Endothelial cell of umbilical vein (primary cell): ENCODE data around the gene SNAPC4. TPM values are rescaled to one million over a fixed set of nuclear protein-coding genes. Genes with fewer than 3 reads are reported as not detected.

Experiments
- BruUV-seq: library from RNA; stranded (reverse); fragments of 400-500 nt; replicated peaks from 2 replicates; lab custom pipeline; 2021; lab: Mats Ljungman, UMichigan
- CTCF ChIA-PET: fragments of 300-600, 350-600 bp; sonication (Branson Sonifier 250); formaldehyde crosslinking; loops from one replicate; lab custom pipeline; 2021; ENCODE audit warnings: antibody characterized with exemption, inconsistent platforms; lab: Charles Lee
- POLR2A ChIA-PET: fragments of 300-600, 350-600 bp; sonication (Branson Sonifier 250); formaldehyde crosslinking; loops from one replicate; lab custom pipeline; 2021; ENCODE audit warnings: antibody characterized with exemption, inconsistent platforms; lab: Charles Lee
- DNase-seq: peaks from one replicate; pipeline ENCODE4 v3.0.0-alpha.2; 2011; ENCODE audit warnings: low read depth, low spot score
- FAIRE-seq: peaks from 2 replicates; lab custom pipeline; 2011; peaks lifted over from hg19 to GRCh38; lab: Jason Lieb, UNC
- H2AFZ ChIP-seq: 2 replicates; pipeline ENCODE4 v1.6.0; 2012; ENCODE audit warnings: low read depth, low read length, control low read depth, inconsistent platforms
- H3K27ac ChIP-seq: 2 replicates; pipeline ENCODE4 v1.5.1; 2011; ENCODE audit warnings: low read depth, mild to moderate bottlenecking, control low read depth, low read length, moderate library complexity; ENCODE audit not compliant: insufficient read depth
- H3K27me3 ChIP-seq, 2 experiments: 2 replicates each; pipeline versions ENCODE4 v1.6.0 to v1.6.1; 2011; ENCODE audit warnings: low read length in 2 of 2, mixed read lengths in 1 of 2; ENCODE audit not compliant: control insufficient read depth in 2 of 2, insufficient read depth in 2 of 2
- H3K36me3 ChIP-seq, 2 experiments: 2 replicates in 1 of 2; 3 replicates in 1 of 2; pipeline ENCODE4 v1.5.1; 2011; ENCODE audit warnings: low read length in 2 of 2, mild to moderate bottlenecking in 1 of 2, moderate library complexity in 1 of 2; ENCODE audit not compliant: control insufficient read depth in 2 of 2, insufficient read depth in 2 of 2; ENCODE audit errors: extremely low read depth in 1 of 2
- H3K4me1 ChIP-seq: 3 replicates; pipeline ENCODE4 v1.5.1; 2011; ENCODE audit warnings: mild to moderate bottlenecking, low read length; ENCODE audit not compliant: control insufficient read depth, insufficient read depth; ENCODE audit errors: extremely low read depth
- H3K4me2 ChIP-seq: 2 replicates; pipeline ENCODE4 v1.6.1; 2011; ENCODE audit warnings: low read length, control low read depth, mixed read lengths; ENCODE audit not compliant: insufficient read depth
- H3K4me3 ChIP-seq, 3 experiments: fragments of 200-600 bp in 1 of 3; sonication (generic), shearing (Covaris generic) in 1 of 3; replicated peaks in 1 of 3; 2 replicates each; pipeline ENCODE4 v1.5.1; 2011 to 2016; ENCODE audit warnings: control low read depth in 3 of 3, low read length in 3 of 3, mild to moderate bottlenecking in 2 of 3, inconsistent platforms in 1 of 3, low read depth in 1 of 3, moderate library complexity in 1 of 3; ENCODE audit not compliant: insufficient read depth in 1 of 3
- H3K79me2 ChIP-seq: 2 replicates; pipeline ENCODE4 v1.6.0; 2012; ENCODE audit warnings: low read length, inconsistent platforms; ENCODE audit not compliant: control insufficient read depth, insufficient read depth
- H3K9ac ChIP-seq: replicated peaks from 2 replicates; pipeline ENCODE3; 2011; ENCODE audit warnings: low read length, control low read depth; ENCODE audit not compliant: insufficient read depth; ENCODE audit errors: extremely low read depth
- H3K9me1 ChIP-seq: replicated peaks from 3 replicates; pipeline ENCODE4 v1.6.0; 2011; ENCODE audit warnings: mild to moderate bottlenecking, low read length; ENCODE audit not compliant: control insufficient read depth, insufficient read depth; ENCODE audit errors: extremely low read depth
- H3K9me3 ChIP-seq: replicated peaks from 2 replicates; pipeline ENCODE4 v1.5.1; 2012; ENCODE audit warnings: low read length, inconsistent platforms; ENCODE audit not compliant: control insufficient read depth, insufficient read depth
- H4K20me1 ChIP-seq: replicated peaks from 2 replicates; pipeline ENCODE3; 2011; ENCODE audit warnings: mild to moderate bottlenecking, low read length; ENCODE audit not compliant: control insufficient read depth, insufficient read depth; ENCODE audit errors: extremely low read depth
- FOS ChIP-seq: IDR thresholded peaks from 2 replicates; pipeline ENCODE4 v1.6.1; 2011; ENCODE audit warnings: mild to moderate bottlenecking, low read length, moderate library complexity, borderline replicate concordance; ENCODE audit not compliant: insufficient read depth
- GATA2 ChIP-seq: IDR thresholded peaks from 2 replicates; pipeline ENCODE4 v1.7.0; 2011; ENCODE audit warnings: low read depth, mild to moderate bottlenecking, moderate library complexity, mixed read lengths, low read length; ENCODE audit not compliant: insufficient read length, insufficient read depth
- JUN ChIP-seq: IDR thresholded peaks from 2 replicates; pipeline ENCODE4 v1.6.1; 2011; ENCODE audit warnings: borderline replicate concordance, low read depth; ENCODE audit not compliant: insufficient read length, insufficient read depth
- dilution Hi-C: fragments of 300-500 bp; cut with MboI; formaldehyde crosslinking; loops from one replicate; pipeline ENCODE4 v1.15.0; 2019; ENCODE audit warnings: low sequenced_read_pairs; ENCODE audit not compliant: extremely low pct_ligation_motif_present
- intact Hi-C: fragments of 100-400 bp; cut with micrococcal nuclease; formaldehyde crosslinking; loops from one replicate; pipeline ENCODE4 v1.10.0; 2022
- polyA plus RNA-seq, 4 experiments: library from polyadenylated mRNA; depleted of rRNA in 3 of 4; stranded (reverse) in 3 of 4; unstranded in 1 of 4; fragments of >200 nt; gene quantifications; 2 replicates each; pipeline versions ENCODE4 v1.2.1 to v1.2.3, GENCODE V29; 2011 to 2012; ENCODE audit warnings: missing spikeins in 1 of 4
- total RNA-seq: library from RNA; stranded (reverse); gene quantifications from 2 replicates; pipeline ENCODE4 v1.2.3, GENCODE V29; 2021
- TF ChIP-seq, protein P1 (sequence below), 2 donors: IDR thresholded peaks; 1 replicate in 1 of 2; 2 replicates in 1 of 2; pipeline ENCODE4 v1.5.1; 2011; ENCODE audit warnings: low read length in 2 of 2, mild to moderate bottlenecking in 2 of 2, moderate library complexity in 2 of 2, control low read depth in 1 of 2, inconsistent platforms in 1 of 2, low read depth in 1 of 2; ENCODE audit not compliant: insufficient read depth in 1 of 2; ENCODE audit errors: extremely low read depth in 1 of 2

Gene SNAPC4
- total and polyA plus RNA-seq, 2 donors (not counting 3 experiments of a cell fraction or from before 2014, with no cell fraction given): 6.7 to 17.5 TPM

DNA sequence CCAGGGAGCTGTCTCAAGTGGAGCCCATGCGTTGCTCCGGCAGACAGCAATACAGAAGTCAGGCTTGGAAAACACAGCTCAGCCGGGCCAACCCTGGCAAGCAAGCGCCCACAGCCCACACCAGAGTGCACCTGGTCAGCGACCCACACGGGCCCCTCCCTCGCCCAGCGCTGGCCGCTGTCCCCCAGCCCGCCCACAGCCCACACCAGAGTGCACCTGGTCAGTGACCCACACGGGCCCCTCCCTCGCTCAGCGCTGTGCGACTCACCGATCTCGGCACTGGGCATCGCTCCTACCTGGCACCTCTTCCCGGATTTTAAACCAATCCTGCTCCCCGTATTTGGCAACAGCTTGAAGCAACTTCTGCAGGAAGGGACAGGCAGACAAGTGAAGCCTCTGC is 12.8 kb downstream of the SNAPC4 start:
- FAIRE-seq (no peak), DNase-seq (no peak)
- Histone ChIP-seq H3K9me1 (no peaks in the 10 kb centered on the region), H3K4me1 (no peaks in the 10 kb centered on the region), H3K4me2 (no peak overlapping the region), H3K9ac (no peak overlapping the region), H3K36me3 (peaks cover 4 to 55% of the 10 kb centered on the region in 2 experiments), H2AFZ (no peak overlapping the region), H3K27me3 (no peaks in the 10 kb centered on the region), H3K27ac (no peak overlapping the region), H3K79me2 (no peaks in the 10 kb centered on the region), H3K4me3 (no peak overlapping the region), H3K9me3 (no peaks in the 10 kb centered on the region), H4K20me1 (no peaks in the 10 kb centered on the region)
- dilution Hi-C loops: no loop called here
- POLR2A ChIA-PET: no interaction called here
- intact Hi-C loops: no loop called here
- no peak for TF ChIP-seq GATA2
- TF ChIP-seq, protein P1, sequence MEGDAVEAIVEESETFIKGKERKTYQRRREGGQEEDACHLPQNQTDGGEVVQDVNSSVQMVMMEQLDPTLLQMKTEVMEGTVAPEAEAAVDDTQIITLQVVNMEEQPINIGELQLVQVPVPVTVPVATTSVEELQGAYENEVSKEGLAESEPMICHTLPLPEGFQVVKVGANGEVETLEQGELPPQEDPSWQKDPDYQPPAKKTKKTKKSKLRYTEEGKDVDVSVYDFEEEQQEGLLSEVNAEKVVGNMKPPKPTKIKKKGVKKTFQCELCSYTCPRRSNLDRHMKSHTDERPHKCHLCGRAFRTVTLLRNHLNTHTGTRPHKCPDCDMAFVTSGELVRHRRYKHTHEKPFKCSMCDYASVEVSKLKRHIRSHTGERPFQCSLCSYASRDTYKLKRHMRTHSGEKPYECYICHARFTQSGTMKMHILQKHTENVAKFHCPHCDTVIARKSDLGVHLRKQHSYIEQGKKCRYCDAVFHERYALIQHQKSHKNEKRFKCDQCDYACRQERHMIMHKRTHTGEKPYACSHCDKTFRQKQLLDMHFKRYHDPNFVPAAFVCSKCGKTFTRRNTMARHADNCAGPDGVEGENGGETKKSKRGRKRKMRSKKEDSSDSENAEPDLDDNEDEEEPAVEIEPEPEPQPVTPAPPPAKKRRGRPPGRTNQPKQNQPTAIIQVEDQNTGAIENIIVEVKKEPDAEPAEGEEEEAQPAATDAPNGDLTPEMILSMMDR (IDR thresholded peaks at IDR 0.05; ENCODE audit: extremely low read depth in 1 of 2, insufficient read depth in 1 of 2, low read depth in 1 of 2, low read length in 2 of 2): no peak
- TF ChIP-seq FOS: no peak
- no peak for TF ChIP-seq JUN
- BruUV-seq: no TSS peak
- CTCF ChIA-PET: no interaction called here

DNA sequence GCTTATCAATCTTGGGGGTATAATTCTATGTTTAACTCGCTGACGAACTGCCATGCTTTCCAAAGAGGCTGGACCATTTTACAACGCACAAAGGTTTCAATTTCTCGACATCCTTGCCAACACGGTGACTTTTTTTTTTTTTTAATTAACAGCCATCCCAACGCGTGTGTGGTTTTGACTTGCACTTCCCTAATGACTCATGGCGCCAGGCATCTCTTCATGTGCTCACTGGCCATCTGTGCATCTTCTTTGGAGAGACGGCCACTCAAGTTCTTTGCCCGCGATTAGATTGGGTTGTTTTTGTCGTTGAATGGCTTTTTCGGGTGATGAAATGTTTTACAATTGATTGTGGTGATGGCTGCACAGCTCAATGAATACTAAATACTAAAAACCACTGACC is 14.0 kb downstream of the SNAPC4 start:
- Histone ChIP-seq H3K9me1 (no peaks in the 10 kb centered on the region), H3K36me3 (peaks cover 4 to 59% of the 10 kb centered on the region in 2 experiments), H2AFZ (no peak overlapping the region), H3K9me3 (no peaks in the 10 kb centered on the region), H4K20me1 (no peaks in the 10 kb centered on the region), H3K79me2 (no peaks in the 10 kb centered on the region), H3K4me3 (no peak overlapping the region), H3K9ac (no peak overlapping the region), H3K27me3 (no peaks in the 10 kb centered on the region), H3K27ac (no peak overlapping the region), H3K4me2 (no peak overlapping the region), H3K4me1 (no peaks in the 10 kb centered on the region)
- ChIA-PET CTCF (no interaction called here), POLR2A (no interaction called here)
- no peak for FAIRE-seq
- TF ChIP-seq, protein P1 (IDR thresholded peaks at IDR 0.05; ENCODE audit: extremely low read depth in 1 of 2, insufficient read depth in 1 of 2, low read depth in 1 of 2, low read length in 2 of 2): no peak
- no TSS peak for BruUV-seq
- dilution Hi-C loops (no loop called here), intact Hi-C loops (no loop called here)
- DNase-seq: no peak
